Liver (tissue), 9 donors: ENCODE data around the gene SAC3D1. TPM values are rescaled to one million over a fixed set of nuclear protein-coding genes. Genes with fewer than 3 reads are reported as not detected.

ENCODE experiments used
- DNase-seq: peaks from one replicate; pipeline ENCODE4 v3.0.0-alpha.2; 2017; ENCODE audit warnings: low spot score
- H3K27ac ChIP-seq, 2 donors: one replicate each; pipeline ENCODE4 v1.7.0; 2013; ENCODE audit warnings: inconsistent platforms in 2 of 2, low read length in 2 of 2, control low read depth in 1 of 2, low read depth in 1 of 2, mild to moderate bottlenecking in 1 of 2
- H3K27me3 ChIP-seq, 4 donors: one replicate each; pipeline versions ENCODE4 v1.6.1 to v1.7.0; 2013; ENCODE audit warnings: low read length in 3 of 4, inconsistent platforms in 1 of 4, mild to moderate bottlenecking in 1 of 4, moderate library complexity in 1 of 4; ENCODE audit not compliant: control insufficient read depth in 4 of 4, insufficient read depth in 4 of 4
- H3K36me3 ChIP-seq, 4 donors: one replicate each; pipeline versions ENCODE4 v1.6.1 to v1.7.0; 2013; ENCODE audit warnings: low read length in 3 of 4, mild to moderate bottlenecking in 3 of 4, low read depth in 1 of 4, moderate library complexity in 1 of 4; ENCODE audit not compliant: control insufficient read depth in 4 of 4, insufficient read depth in 3 of 4
- H3K4me1 ChIP-seq, 4 donors: one replicate each; pipeline versions ENCODE4 v1.6.1 to v1.7.0; 2013; ENCODE audit warnings: low read length in 3 of 4, mild to moderate bottlenecking in 3 of 4, moderate library complexity in 1 of 4; ENCODE audit not compliant: control insufficient read depth in 4 of 4, insufficient read depth in 4 of 4
- H3K4me3 ChIP-seq, 3 donors: one replicate each; pipeline versions ENCODE4 v1.6.1 to v1.7.0; 2013; ENCODE audit warnings: low read length in 3 of 3, control low read depth in 1 of 3, low read depth in 1 of 3, mild to moderate bottlenecking in 1 of 3
- H3K9ac ChIP-seq, 2 donors: one replicate each; pipeline ENCODE4 v1.7.0; 2013; ENCODE audit warnings: low read length in 2 of 2, mild to moderate bottlenecking in 2 of 2, moderate library complexity in 2 of 2, control low read depth in 1 of 2, low read depth in 1 of 2
- H3K9me3 ChIP-seq, 4 donors: one replicate each; pipeline versions ENCODE4 v1.6.1 to v1.7.0; 2013; ENCODE audit warnings: low read length in 3 of 4; ENCODE audit not compliant: control insufficient read depth in 4 of 4
- EGR1 ChIP-seq, 2 donors: IDR thresholded peaks; 2 replicates each; pipeline ENCODE4 v1.6.1; 2016 to 2018; ENCODE audit warnings: antibody characterized with exemption in 2 of 2, low read depth in 2 of 2
- FOXA1 ChIP-seq: IDR thresholded peaks from 2 replicates; pipeline ENCODE4 v1.6.1; 2016; ENCODE audit warnings: antibody characterized with exemption
- FOXA2 ChIP-seq: IDR thresholded peaks from 2 replicates; pipeline ENCODE4 v1.6.1; 2016; ENCODE audit warnings: antibody characterized with exemption
- GABPA ChIP-seq, 2 donors: IDR thresholded peaks in 1 of 2; conservative IDR thresholded peaks in 1 of 2; 2 replicates each; pipeline ENCODE4 v1.6.1; 2016; ENCODE audit warnings: antibody characterized with exemption in 2 of 2, mild to moderate bottlenecking in 1 of 2, moderate library complexity in 1 of 2
- HNF4A ChIP-seq, 2 donors: conservative IDR thresholded peaks; 2 replicates each; pipeline ENCODE4 v1.6.1; 2016; ENCODE audit warnings: antibody characterized with exemption in 2 of 2, mild to moderate bottlenecking in 2 of 2
- HNF4G ChIP-seq: IDR thresholded peaks from 2 replicates; pipeline ENCODE4 v1.6.1; 2016; ENCODE audit warnings: antibody characterized with exemption
- JUND ChIP-seq, 2 donors: IDR thresholded peaks; 2 replicates each; pipeline ENCODE4 v1.6.1; 2016; ENCODE audit warnings: antibody characterized with exemption in 2 of 2
- NR2F2 ChIP-seq: IDR thresholded peaks from 2 replicates; pipeline ENCODE4 v1.6.1; 2016; ENCODE audit warnings: antibody characterized with exemption
- RAD21 ChIP-seq, 2 donors: IDR thresholded peaks; 2 replicates each; pipeline ENCODE4 v1.6.1; 2016; ENCODE audit warnings: antibody characterized with exemption in 2 of 2, mild to moderate bottlenecking in 2 of 2
- RXRA ChIP-seq, 2 donors: IDR thresholded peaks; 2 replicates each; pipeline ENCODE4 v1.6.1; 2017 to 2018; ENCODE audit warnings: antibody characterized with exemption in 2 of 2, mild to moderate bottlenecking in 1 of 2
- SP1 ChIP-seq: IDR thresholded peaks from 2 replicates; pipeline ENCODE4 v1.6.1; 2018; ENCODE audit warnings: antibody characterized with exemption, mild to moderate bottlenecking
- TAF1 ChIP-seq: conservative IDR thresholded peaks from 2 replicates; pipeline ENCODE4 v1.6.1; 2016; ENCODE audit warnings: antibody characterized with exemption, mild to moderate bottlenecking
- YY1 ChIP-seq: IDR thresholded peaks from 2 replicates; pipeline ENCODE4 v1.6.1; 2016; ENCODE audit warnings: antibody characterized with exemption, mild to moderate bottlenecking
- WGBS: extraction: QIAGEN DNeasy Blood & Tissue Kit; methylation state at CpG from one replicate; pipeline ENCODE4 v1.1.7; 2013; 5-methylcytosine and 5-hydroxymethylcytosine counted together
- polyA plus RNA-seq, 2 donors: library from polyadenylated mRNA; stranded (reverse) in 1 of 2; unstranded in 1 of 2; fragments of 200-250 nt in 1 of 2; fragments of >200 nt in 1 of 2; fragmentation: Nextera tagmentation in 1 of 2; extraction: Ambion mirVana in 1 of 2; gene quantifications; one replicate each; pipeline versions ENCODE4 v1.2.1 to v1.2.3, GENCODE V29; 2013 to 2015
- total RNA-seq, 2 donors: library from RNA; depleted of rRNA; stranded (reverse); fragments of >200 nt; gene quantifications; one replicate each; pipeline ENCODE4 v1.2.3, GENCODE V29; 2014
- TF ChIP-seq, protein P1 (sequence below): IDR thresholded peaks from 2 replicates; pipeline ENCODE4 v1.6.1; 2016; ENCODE audit warnings: antibody characterized with exemption
- TF ChIP-seq, protein P2 (sequence below): IDR thresholded peaks from 2 replicates; pipeline ENCODE4 v1.6.1; 2016; ENCODE audit warnings: antibody characterized with exemption
- TF ChIP-seq, protein P3 (sequence below): fragments of 150-350 bp; IDR thresholded peaks from 2 replicates; pipeline ENCODE4 v1.5.1; 2017; ENCODE audit warnings: improper control_type of control experiment, low read depth, low read length; ENCODE audit not compliant: missing input control
- TF ChIP-seq, protein P4 (sequence below): IDR thresholded peaks from 2 replicates; pipeline ENCODE4 v1.6.1; 2016; ENCODE audit warnings: antibody characterized with exemption
- TF ChIP-seq, protein P5 (sequence below): IDR thresholded peaks from 2 replicates; pipeline ENCODE4 v1.6.1; 2016; ENCODE audit warnings: antibody characterized with exemption, mild to moderate bottlenecking
- donor health status: healthy.
- donor health status: healthy.
- donor health status: healthy.
- donor health status: healthy.
- donor health status: healthy.

The SAC3D1 gene
- total and polyA plus RNA-seq, 4 donors: 3.8 to 7.9 (median 6.8) TPM

DNA sequence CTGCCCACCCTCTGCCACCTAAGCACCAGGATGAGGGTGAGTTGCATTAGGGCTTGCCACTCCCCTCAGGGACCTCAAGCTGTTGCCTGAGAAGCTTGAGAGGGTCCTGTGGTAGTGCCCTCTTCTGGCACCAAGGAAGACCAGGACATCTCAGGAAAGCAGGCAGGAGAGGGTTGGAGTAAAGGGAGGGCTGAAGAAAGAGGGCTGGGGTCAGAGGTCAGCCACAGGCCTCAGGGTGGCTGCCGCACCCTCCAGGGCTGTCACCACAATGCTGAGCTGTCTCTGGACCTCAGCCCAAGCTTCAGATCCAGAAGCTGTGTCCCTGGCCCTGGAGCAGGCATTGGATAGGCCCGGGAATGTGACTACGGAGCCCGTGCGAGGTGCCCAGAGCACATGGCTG lies 4.1 kb downstream of the SAC3D1 start:
- Histone ChIP-seq H3K27me3 (no peaks in the 10 kb centered on the region), H3K36me3 (peaks cover 0 to 5% (median 2%) of the 10 kb centered on the region in 4 donors), H3K27ac (no peak overlapping the region), H3K9me3 (no peaks in the 10 kb centered on the region), H3K4me1 (peaks cover 4 to 18% (median 10%) of the 10 kb centered on the region in 4 donors), H3K9ac (no peak overlapping the region), H3K4me3 (no peak overlapping the region)
- no peak for DNase-seq
- 95% methylated on average over 5 of the region's 5 CpGs for WGBS
- no peak for TF ChIP-seq RAD21 (IDR thresholded peaks at IDR 0.05)

DNA sequence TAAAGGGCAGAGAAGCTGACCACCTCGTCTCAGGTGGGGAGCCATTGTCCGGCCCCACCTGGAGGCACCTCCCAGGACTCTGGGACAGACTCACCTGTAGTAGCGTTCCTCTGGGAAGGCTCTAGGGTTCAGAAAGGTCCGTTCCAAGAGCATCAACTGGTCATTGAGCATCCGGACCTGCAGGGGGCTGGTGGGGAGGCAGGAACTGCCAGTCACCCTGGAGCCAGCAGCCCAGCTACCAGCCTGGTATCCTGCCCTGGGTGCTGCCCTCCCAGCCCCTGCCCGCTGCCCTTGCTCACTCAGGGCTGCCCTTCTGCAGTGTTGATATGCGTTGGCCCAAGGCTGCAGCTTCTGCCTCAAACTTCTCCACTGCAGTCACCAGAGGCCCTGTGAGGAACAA lies 4.7 kb downstream of the SAC3D1 start:
- DNase-seq: no peak
- no peak for TF ChIP-seq GABPA (IDR thresholded peaks at IDR 0.05 in 1 of 2, conservative IDR thresholded peaks at IDR 0.05 in 1 of 2)
- TF ChIP-seq EGR1 (IDR thresholded peaks at IDR 0.05; ENCODE audit: low read depth in 2 of 2): no peak
- no peak for TF ChIP-seq RXRA (IDR thresholded peaks at IDR 0.05)
- no peak for TF ChIP-seq FOXA2
- no peak for TF ChIP-seq FOXA1
- TF ChIP-seq JUND (IDR thresholded peaks at IDR 0.05): no peak
- no peak for TF ChIP-seq NR2F2
- TF ChIP-seq, protein P1, sequence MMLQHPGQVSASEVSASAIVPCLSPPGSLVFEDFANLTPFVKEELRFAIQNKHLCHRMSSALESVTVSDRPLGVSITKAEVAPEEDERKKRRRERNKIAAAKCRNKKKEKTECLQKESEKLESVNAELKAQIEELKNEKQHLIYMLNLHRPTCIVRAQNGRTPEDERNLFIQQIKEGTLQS: no peak
- TF ChIP-seq HNF4G: no peak
- TF ChIP-seq, protein P2, sequence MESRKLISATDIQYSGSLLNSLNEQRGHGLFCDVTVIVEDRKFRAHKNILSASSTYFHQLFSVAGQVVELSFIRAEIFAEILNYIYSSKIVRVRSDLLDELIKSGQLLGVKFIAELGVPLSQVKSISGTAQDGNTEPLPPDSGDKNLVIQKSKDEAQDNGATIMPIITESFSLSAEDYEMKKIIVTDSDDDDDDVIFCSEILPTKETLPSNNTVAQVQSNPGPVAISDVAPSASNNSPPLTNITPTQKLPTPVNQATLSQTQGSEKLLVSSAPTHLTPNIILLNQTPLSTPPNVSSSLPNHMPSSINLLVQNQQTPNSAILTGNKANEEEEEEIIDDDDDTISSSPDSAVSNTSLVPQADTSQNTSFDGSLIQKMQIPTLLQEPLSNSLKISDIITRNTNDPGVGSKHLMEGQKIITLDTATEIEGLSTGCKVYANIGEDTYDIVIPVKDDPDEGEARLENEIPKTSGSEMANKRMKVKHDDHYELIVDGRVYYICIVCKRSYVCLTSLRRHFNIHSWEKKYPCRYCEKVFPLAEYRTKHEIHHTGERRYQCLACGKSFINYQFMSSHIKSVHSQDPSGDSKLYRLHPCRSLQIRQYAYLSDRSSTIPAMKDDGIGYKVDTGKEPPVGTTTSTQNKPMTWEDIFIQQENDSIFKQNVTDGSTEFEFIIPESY: no peak
- TF ChIP-seq, protein P3, sequence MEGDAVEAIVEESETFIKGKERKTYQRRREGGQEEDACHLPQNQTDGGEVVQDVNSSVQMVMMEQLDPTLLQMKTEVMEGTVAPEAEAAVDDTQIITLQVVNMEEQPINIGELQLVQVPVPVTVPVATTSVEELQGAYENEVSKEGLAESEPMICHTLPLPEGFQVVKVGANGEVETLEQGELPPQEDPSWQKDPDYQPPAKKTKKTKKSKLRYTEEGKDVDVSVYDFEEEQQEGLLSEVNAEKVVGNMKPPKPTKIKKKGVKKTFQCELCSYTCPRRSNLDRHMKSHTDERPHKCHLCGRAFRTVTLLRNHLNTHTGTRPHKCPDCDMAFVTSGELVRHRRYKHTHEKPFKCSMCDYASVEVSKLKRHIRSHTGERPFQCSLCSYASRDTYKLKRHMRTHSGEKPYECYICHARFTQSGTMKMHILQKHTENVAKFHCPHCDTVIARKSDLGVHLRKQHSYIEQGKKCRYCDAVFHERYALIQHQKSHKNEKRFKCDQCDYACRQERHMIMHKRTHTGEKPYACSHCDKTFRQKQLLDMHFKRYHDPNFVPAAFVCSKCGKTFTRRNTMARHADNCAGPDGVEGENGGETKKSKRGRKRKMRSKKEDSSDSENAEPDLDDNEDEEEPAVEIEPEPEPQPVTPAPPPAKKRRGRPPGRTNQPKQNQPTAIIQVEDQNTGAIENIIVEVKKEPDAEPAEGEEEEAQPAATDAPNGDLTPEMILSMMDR: no peak
- no peak for TF ChIP-seq TAF1
- no peak for TF ChIP-seq SP1
- no peak for TF ChIP-seq YY1
- no peak for TF ChIP-seq HNF4A (conservative IDR thresholded peaks at IDR 0.05)
- TF ChIP-seq, protein P4, sequence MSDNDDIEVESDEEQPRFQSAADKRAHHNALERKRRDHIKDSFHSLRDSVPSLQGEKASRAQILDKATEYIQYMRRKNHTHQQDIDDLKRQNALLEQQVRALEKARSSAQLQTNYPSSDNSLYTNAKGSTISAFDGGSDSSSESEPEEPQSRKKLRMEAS: no peak
- TF ChIP-seq RAD21 (IDR thresholded peaks at IDR 0.05): no peak
- TF ChIP-seq, protein P5, sequence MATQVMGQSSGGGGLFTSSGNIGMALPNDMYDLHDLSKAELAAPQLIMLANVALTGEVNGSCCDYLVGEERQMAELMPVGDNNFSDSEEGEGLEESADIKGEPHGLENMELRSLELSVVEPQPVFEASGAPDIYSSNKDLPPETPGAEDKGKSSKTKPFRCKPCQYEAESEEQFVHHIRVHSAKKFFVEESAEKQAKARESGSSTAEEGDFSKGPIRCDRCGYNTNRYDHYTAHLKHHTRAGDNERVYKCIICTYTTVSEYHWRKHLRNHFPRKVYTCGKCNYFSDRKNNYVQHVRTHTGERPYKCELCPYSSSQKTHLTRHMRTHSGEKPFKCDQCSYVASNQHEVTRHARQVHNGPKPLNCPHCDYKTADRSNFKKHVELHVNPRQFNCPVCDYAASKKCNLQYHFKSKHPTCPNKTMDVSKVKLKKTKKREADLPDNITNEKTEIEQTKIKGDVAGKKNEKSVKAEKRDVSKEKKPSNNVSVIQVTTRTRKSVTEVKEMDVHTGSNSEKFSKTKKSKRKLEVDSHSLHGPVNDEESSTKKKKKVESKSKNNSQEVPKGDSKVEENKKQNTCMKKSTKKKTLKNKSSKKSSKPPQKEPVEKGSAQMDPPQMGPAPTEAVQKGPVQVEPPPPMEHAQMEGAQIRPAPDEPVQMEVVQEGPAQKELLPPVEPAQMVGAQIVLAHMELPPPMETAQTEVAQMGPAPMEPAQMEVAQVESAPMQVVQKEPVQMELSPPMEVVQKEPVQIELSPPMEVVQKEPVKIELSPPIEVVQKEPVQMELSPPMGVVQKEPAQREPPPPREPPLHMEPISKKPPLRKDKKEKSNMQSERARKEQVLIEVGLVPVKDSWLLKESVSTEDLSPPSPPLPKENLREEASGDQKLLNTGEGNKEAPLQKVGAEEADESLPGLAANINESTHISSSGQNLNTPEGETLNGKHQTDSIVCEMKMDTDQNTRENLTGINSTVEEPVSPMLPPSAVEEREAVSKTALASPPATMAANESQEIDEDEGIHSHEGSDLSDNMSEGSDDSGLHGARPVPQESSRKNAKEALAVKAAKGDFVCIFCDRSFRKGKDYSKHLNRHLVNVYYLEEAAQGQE: no peak
- 95% methylated on average over 7 of the region's 7 CpGs for WGBS

More for the DNA sequence above, 4.7 kb downstream of the SAC3D1 start:
- peaks cover 4 to 12% (median 5%) of the 10 kb centered on the region in 4 donors for H3K4me1 ChIP-seq
- no peak overlapping the region for H3K27ac ChIP-seq
- H3K9me3 ChIP-seq: no peaks in the 10 kb centered on the region
- H3K9ac ChIP-seq: no peak overlapping the region
- no peaks in the 10 kb centered on the region for H3K27me3 ChIP-seq
- H3K4me3 ChIP-seq: no peak overlapping the region
- H3K36me3 ChIP-seq: peaks cover 0 to 5% (median 2%) of the 10 kb centered on the region in 4 donors
